Thyroid gland (tissue), 4 donors: ENCODE data around the gene KIF1B.

Experiments used
- CTCF ChIP-seq, 6 experiments: fragments of 200-600 bp in 3 of 6; fragments of 450-650 bp in 3 of 6; sonication (generic) in 3 of 6; IDR thresholded peaks; one replicate each; pipeline ENCODE4 v1.5.1; 2016 to 2019; ENCODE audit warnings: antibody characterized with exemption in 6 of 6, mild to moderate bottlenecking in 2 of 6, inconsistent platforms in 1 of 6, moderate library complexity in 1 of 6
- POLR2A ChIP-seq, 2 donors: fragments of 450-650 bp; IDR thresholded peaks; one replicate each; pipeline ENCODE4 v1.6.1; 2017; ENCODE audit warnings: antibody characterized with exemption in 2 of 2, mild to moderate bottlenecking in 2 of 2, moderate library complexity in 1 of 2

- no peak for TF ChIP-seq CTCF (IDR thresholded peaks at IDR 0.05)
- no peak for TF ChIP-seq POLR2A (IDR thresholded peaks at IDR 0.05)
Measured at GRCh38 chr1:10387677-10388386, 177.5 kb downstream of the KIF1B start.
